ENCODE measurements around the gene BLMH. TPM values are rescaled to one million over a fixed set of nuclear protein-coding genes. Genes with fewer than 3 reads are reported as not detected.
A peak's percentile ranks its signal among the peaks of the same experiment; 100 is the strongest.

Gene BLMH
- total and polyA plus RNA-seq, 4 experiments from 2014 or later, result 19.4 to 57.6 (median 45.4) TPM

GRCh38 chr17:30297715-30298114, 6.0 kb upstream of the BLMH start:
- peaks cover 0 to 7% (median 0%) of the 10 kb centered on the region in 8 donors for H3K9me3 Mint-ChIP-seq

GRCh38 chr17:30296499-30297080, 4.8 kb upstream of the BLMH start:
- intact Hi-C loops (cut with micrococcal nuclease), result no loop called here
- peaks cover 0 to 7% (median 0%) of the 10 kb centered on the region in 8 donors for H3K9me3 Mint-ChIP-seq
- POLR2A ChIA-PET (ENCODE audit: partially characterized antibody), result interaction anchor here (1.0 kb wide), 1 partner anchor 40 kb away, joined by 3 read pairs; no protein-coding TSS in a partner anchor

More at GRCh38 chr17:30297715-30298114, 6.0 kb upstream of the BLMH start:
- intact Hi-C loops (cut with micrococcal nuclease), result no loop called here
- H3K4me1 ChIP-seq (ENCODE audit: insufficient read depth, low read length), result no peaks in the 10 kb centered on the region
- DNase-seq, result no peak
- no peak overlapping the region for H3K4me3 ChIP-seq (ENCODE audit: low read length in 2 of 2)
- CTCF ChIA-PET (ENCODE audit: partially characterized antibody), result interaction anchor here (1.3 to 14.6 kb wide), 2 partner anchors 9 to 40 kb away, joined by 3 to 224 read pairs; partner anchors contain the start of gene TMIGD1
- no peaks in the 10 kb centered on the region for H3K36me3 ChIP-seq (ENCODE audit: insufficient read depth, low read length)
- no peaks in the 10 kb centered on the region for H3K27me3 Mint-ChIP-seq
- H3K27ac Mint-ChIP-seq, result no peak overlapping the region
- no peaks in the 10 kb centered on the region for H3K27me3 ChIP-seq (ENCODE audit: insufficient read depth, low read length)
- no peak overlapping the region for H3K4me3 Mint-ChIP-seq
- H3K4me1 Mint-ChIP-seq, result peaks cover 1 to 9% (median 8%) of the 10 kb centered on the region in 4 donors
- POLR2A ChIA-PET (ENCODE audit: partially characterized antibody), result interaction anchor here (0.8 to 1.1 kb wide), 2 partner anchors 26 to 39 kb away, joined by 3 read pairs; no protein-coding TSS in a partner anchor
- no peaks in the 10 kb centered on the region for H3K36me3 Mint-ChIP-seq
- no peak overlapping the region for H3K27ac ChIP-seq (ENCODE audit: low read depth, low read length)
- no peaks in the 10 kb centered on the region for H3K9me3 ChIP-seq (ENCODE audit: control insufficient read depth in 1 of 2, low read length in 2 of 2)

GRCh38 chr17:30292286-30292858, 628 bp upstream of the BLMH start:
- intact Hi-C loops (cut with micrococcal nuclease), result loop anchor here (1.0 to 5.0 kb wide), 3 partner anchors 44 to 190 kb away; partner anchors contain the start of gene NSRP1
- H3K9me3 ChIP-seq (ENCODE audit: control insufficient read depth in 1 of 2, low read length in 2 of 2), result no peaks in the 10 kb centered on the region
- H3K9me3 Mint-ChIP-seq, result peaks cover 0 to 2% (median 0%) of the 10 kb centered on the region in 8 donors
- ChIA-PET POLR2A (ENCODE audit: partially characterized antibody) (interaction anchor here (0.6 to 3.5 kb wide), 16 partner anchors 12 to 724 kb away, joined by 3 to 83 read pairs (median 6); partner anchors contain the start of genes CPD, TMIGD1 and TP53I13), CTCF (ENCODE audit: partially characterized antibody) (interaction anchor here (1.0 to 3.2 kb wide), 13 partner anchors 8 to 187 kb away, joined by 3 to 50 read pairs (median 4); partner anchors contain the start of gene TMIGD1)
- peak overlapping the region; percentile 53 to 77 for H3K4me3 ChIP-seq (ENCODE audit: low read length in 2 of 2)
- no peak for DNase-seq
- peaks cover 24% of the 10 kb centered on the region for H3K4me1 ChIP-seq (ENCODE audit: insufficient read depth, low read length)
- H3K36me3 Mint-ChIP-seq, result peaks cover 8 to 14% of the 10 kb centered on the region in 2 donors
- H3K27ac Mint-ChIP-seq, result peak overlapping the region; percentile 44 to 86 (median 79)
- no peaks in the 10 kb centered on the region for H3K27me3 ChIP-seq (ENCODE audit: insufficient read depth, low read length)
- peaks cover 4% of the 10 kb centered on the region for H3K36me3 ChIP-seq (ENCODE audit: insufficient read depth, low read length)
- peak overlapping the region in 1 of 8 donors; percentile 76 for H3K4me3 Mint-ChIP-seq
- peak overlapping the region; percentile 68 for H3K27ac ChIP-seq (ENCODE audit: low read depth, low read length)
- H3K27me3 Mint-ChIP-seq, result no peaks in the 10 kb centered on the region
- peaks cover 17 to 20% (median 18%) of the 10 kb centered on the region in 4 donors for H3K4me1 Mint-ChIP-seq

More at GRCh38 chr17:30296499-30297080, 4.8 kb upstream of the BLMH start:
- DNase-seq, result no peak
- Histone ChIP-seq H3K27me3 (ENCODE audit: insufficient read depth, low read length) (no peaks in the 10 kb centered on the region), H3K4me3 (ENCODE audit: low read length in 2 of 2) (no peak overlapping the region), H3K36me3 (ENCODE audit: insufficient read depth, low read length) (no peaks in the 10 kb centered on the region), H3K4me1 (ENCODE audit: insufficient read depth, low read length) (peaks cover 4% of the 10 kb centered on the region), H3K9me3 (ENCODE audit: control insufficient read depth in 1 of 2, low read length in 2 of 2) (no peaks in the 10 kb centered on the region), H3K27ac (ENCODE audit: low read depth, low read length) (no peak overlapping the region)
- CTCF ChIA-PET (ENCODE audit: partially characterized antibody), result interaction anchor here (0.7 to 14.6 kb wide), 4 partner anchors 35 to 192 kb away, joined by 3 to 224 read pairs (median 4); partner anchors contain the start of gene TMIGD1
- H3K27me3 Mint-ChIP-seq, result no peaks in the 10 kb centered on the region
- H3K27ac Mint-ChIP-seq, result no peak overlapping the region
- peaks cover 3 to 9% (median 8%) of the 10 kb centered on the region in 4 donors for H3K4me1 Mint-ChIP-seq
- no peak overlapping the region for H3K4me3 Mint-ChIP-seq
- no peaks in the 10 kb centered on the region for H3K36me3 Mint-ChIP-seq

- intact Hi-C loops (cut with micrococcal nuclease), result loop anchor here (1.0 to 5.0 kb wide), 4 partner anchors 32 to 189 kb away; partner anchors contain the start of gene NSRP1
- no peaks in the 10 kb centered on the region for H3K9me3 ChIP-seq (ENCODE audit: control insufficient read depth in 1 of 2, low read length in 2 of 2)
- H3K36me3 Mint-ChIP-seq, result peaks cover 15 to 26% of the 10 kb centered on the region in 2 donors
- peak overlapping the region; percentile 77 to 80 for H3K4me3 ChIP-seq (ENCODE audit: low read length in 2 of 2)
- H3K4me3 Mint-ChIP-seq, result peak overlapping the region; percentile 89 to 97 (median 96)
- DNase-seq, result peak; percentile 18 to 49 (median 26)
- no peaks in the 10 kb centered on the region for H3K27me3 ChIP-seq (ENCODE audit: insufficient read depth, low read length)
- H3K4me1 Mint-ChIP-seq, result peaks cover 17 to 20% (median 18%) of the 10 kb centered on the region in 4 donors
- POLR2A ChIA-PET (ENCODE audit: partially characterized antibody), result interaction anchor here (1.0 to 3.5 kb wide), 17 partner anchors 14 to 723 kb away, joined by 3 to 83 read pairs (median 6); partner anchors contain the start of genes CPD, TMIGD1 and TP53I13
- peak overlapping the region; percentile 87 to 94 (median 92) for H3K27ac Mint-ChIP-seq
- CTCF ChIA-PET (ENCODE audit: partially characterized antibody), result interaction anchor here (0.7 to 3.2 kb wide), 13 partner anchors 8 to 186 kb away, joined by 3 to 50 read pairs (median 4); partner anchors contain the start of gene TMIGD1
- peak overlapping the region; percentile 68 for H3K27ac ChIP-seq (ENCODE audit: low read depth, low read length)
- peaks cover 18% of the 10 kb centered on the region for H3K36me3 ChIP-seq (ENCODE audit: insufficient read depth, low read length)
- no peaks in the 10 kb centered on the region for H3K27me3 Mint-ChIP-seq
- H3K9me3 Mint-ChIP-seq, result peaks cover 0 to 2% (median 0%) of the 10 kb centered on the region in 8 donors
- H3K4me1 ChIP-seq (ENCODE audit: insufficient read depth, low read length), result peaks cover 24% of the 10 kb centered on the region
Measured at GRCh38 chr17:30290696-30291542, 825 bp downstream of the BLMH start.

GRCh38 chr17:30290077-30290476, 1.7 kb downstream of the BLMH start:
- H3K27me3 Mint-ChIP-seq, result no peaks in the 10 kb centered on the region
- peaks cover 23 to 34% of the 10 kb centered on the region in 2 donors for H3K36me3 Mint-ChIP-seq
- H3K9me3 Mint-ChIP-seq, result peaks cover 0 to 2% (median 0%) of the 10 kb centered on the region in 8 donors
- peak overlapping the region in 7 of 8 donors; percentile 89 to 96 (median 96) for H3K4me3 Mint-ChIP-seq
- peaks cover 26% of the 10 kb centered on the region for H3K36me3 ChIP-seq (ENCODE audit: insufficient read depth, low read length)
- intact Hi-C loops (cut with micrococcal nuclease), result loop anchor here (5.0 kb wide), 2 partner anchors 173 to 188 kb away; partner anchors contain the start of gene NSRP1
- H3K4me1 Mint-ChIP-seq, result peaks cover 17 to 20% (median 18%) of the 10 kb centered on the region in 4 donors
- peaks cover 24% of the 10 kb centered on the region for H3K4me1 ChIP-seq (ENCODE audit: insufficient read depth, low read length)
- H3K27ac ChIP-seq (ENCODE audit: low read depth, low read length), result no peak overlapping the region
- H3K27ac Mint-ChIP-seq, result peak overlapping the region in 2 of 7 donors; percentile 87 to 92
- ChIA-PET CTCF (ENCODE audit: partially characterized antibody) (interaction anchor here (2.7 to 3.2 kb wide), 3 partner anchors 39 to 49 kb away, joined by 12 to 50 read pairs (median 25); partner anchors contain the start of gene TMIGD1), POLR2A (ENCODE audit: partially characterized antibody) (interaction anchor here (1.9 to 3.5 kb wide), 2 partner anchors 33 to 36 kb away, joined by 9 to 77 read pairs; no protein-coding TSS in a partner anchor)
- H3K27me3 ChIP-seq (ENCODE audit: insufficient read depth, low read length), result no peaks in the 10 kb centered on the region
- no peak for DNase-seq
- no peaks in the 10 kb centered on the region for H3K9me3 ChIP-seq (ENCODE audit: control insufficient read depth in 1 of 2, low read length in 2 of 2)
- no peak overlapping the region for H3K4me3 ChIP-seq (ENCODE audit: low read length in 2 of 2)

GRCh38 chr17:30279156-30279555, 12.6 kb downstream of the BLMH start:
- H3K4me3 ChIP-seq (ENCODE audit: low read length in 2 of 2), result no peak overlapping the region
- peaks cover 58 to 70% of the 10 kb centered on the region in 2 donors for H3K36me3 Mint-ChIP-seq
- intact Hi-C loops (cut with micrococcal nuclease), result loop anchor here (5.0 to 10.0 kb wide), 2 partner anchors 58 to 114 kb away; no protein-coding TSS in a partner anchor
- POLR2A ChIA-PET (ENCODE audit: partially characterized antibody), result no interaction called here
- CTCF ChIA-PET (ENCODE audit: partially characterized antibody), result interaction anchor here (0.7 to 2.5 kb wide), 9 partner anchors 10 to 174 kb away, joined by 3 to 11 read pairs (median 3); partner anchors contain the start of gene BLMH
- H3K27ac ChIP-seq (ENCODE audit: low read depth, low read length), result no peak overlapping the region
- H3K4me3 Mint-ChIP-seq, result no peak overlapping the region
- H3K4me1 ChIP-seq (ENCODE audit: insufficient read depth, low read length), result no peaks in the 10 kb centered on the region
- no peak for DNase-seq
- no peaks in the 10 kb centered on the region for H3K9me3 ChIP-seq (ENCODE audit: control insufficient read depth in 1 of 2, low read length in 2 of 2)
- no peaks in the 10 kb centered on the region for H3K27me3 Mint-ChIP-seq
- H3K27me3 ChIP-seq (ENCODE audit: insufficient read depth, low read length), result no peaks in the 10 kb centered on the region
- peaks cover 23% of the 10 kb centered on the region for H3K36me3 ChIP-seq (ENCODE audit: insufficient read depth, low read length)
- H3K9me3 Mint-ChIP-seq, result no peaks in the 10 kb centered on the region
- peak overlapping the region in 1 of 7 donors; percentile 3 for H3K27ac Mint-ChIP-seq
- H3K4me1 Mint-ChIP-seq, result peaks cover 0 to 12% (median 1%) of the 10 kb centered on the region in 4 donors

All from CD4-positive, alpha-beta memory T cell (primary cell).